GM21528 (cell line): Measurements from ENCODE around the gene TLE4.
"Not testable (repeated sequence)": the region's sequence is repeated elsewhere in the genome, so short reads cannot be mapped to it uniquely, and the experiment has no call there.

Source experiments
- ATAC-seq: cut with Tn5 transposase; IDR thresholded peaks from one replicate; pipeline ENCODE4 v1.9.1; 2021; ENCODE audit warnings: mild to moderate bottlenecking, moderate library complexity; ENCODE audit not compliant: unreplicated experiment, low FRiP score

The TLE4 gene

DNA sequence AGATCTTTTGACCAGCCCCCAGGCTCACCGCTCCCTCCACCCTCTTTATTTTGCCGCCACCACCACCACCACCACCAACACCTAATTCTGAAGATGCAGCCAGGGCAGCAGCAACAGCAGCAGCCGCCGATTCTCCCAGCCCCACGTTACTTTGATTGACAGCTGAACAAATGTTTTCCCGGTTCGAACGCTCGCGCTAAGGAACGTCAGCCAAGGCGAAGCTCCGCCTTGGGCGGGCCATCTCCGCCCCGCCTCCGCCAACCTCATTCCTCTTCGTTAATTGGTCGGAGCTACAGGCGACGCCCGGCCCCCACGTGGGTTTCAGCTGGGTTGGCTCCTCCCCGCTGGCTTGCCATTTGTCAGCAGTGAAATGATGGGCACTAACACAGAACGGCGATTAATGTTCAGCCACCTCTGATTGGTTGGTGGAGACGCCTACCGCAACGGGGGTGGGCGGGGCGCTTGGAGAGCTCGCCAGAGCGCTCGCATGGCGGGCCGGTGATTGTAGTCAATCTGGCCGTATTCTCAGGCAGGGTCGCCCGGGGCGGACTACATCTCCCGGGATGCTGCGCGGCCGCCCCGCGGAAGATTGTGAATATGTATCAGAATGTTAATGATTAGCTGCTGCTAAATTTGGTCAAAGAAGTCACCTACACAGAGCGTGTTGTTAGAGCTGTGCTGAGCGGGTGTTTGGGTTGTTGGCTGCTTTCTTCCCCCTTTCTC, at the start of gene TLE4:
Gene TLE4 (plus strand): TSS at position 657 of the 723 bp plus-strand sequence. CDS start 826 bp downstream, outside the sequence.
- ATAC-seq: peak; percentile 89

DNA sequence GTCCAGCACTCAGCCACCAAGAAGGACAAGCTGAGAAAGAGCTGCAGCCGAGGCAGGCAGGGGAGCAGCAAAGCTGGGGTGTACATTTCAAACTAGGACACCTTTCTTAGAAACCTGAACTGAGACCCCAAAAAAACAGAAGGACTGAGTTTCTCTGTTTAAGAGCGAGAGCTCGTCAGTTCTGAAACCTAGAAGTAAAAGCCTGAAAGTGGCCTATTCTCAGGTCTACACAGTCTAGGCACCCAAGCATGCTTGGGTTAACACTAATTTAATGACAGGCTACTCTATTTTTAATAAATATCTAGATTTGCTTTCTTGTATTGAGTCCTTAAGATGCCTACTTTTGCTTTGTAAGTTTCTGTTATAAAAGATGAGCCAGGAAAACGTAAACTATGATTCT, 49.0 kb upstream of the TLE4 start:
- ATAC-seq: no peak

DNA sequence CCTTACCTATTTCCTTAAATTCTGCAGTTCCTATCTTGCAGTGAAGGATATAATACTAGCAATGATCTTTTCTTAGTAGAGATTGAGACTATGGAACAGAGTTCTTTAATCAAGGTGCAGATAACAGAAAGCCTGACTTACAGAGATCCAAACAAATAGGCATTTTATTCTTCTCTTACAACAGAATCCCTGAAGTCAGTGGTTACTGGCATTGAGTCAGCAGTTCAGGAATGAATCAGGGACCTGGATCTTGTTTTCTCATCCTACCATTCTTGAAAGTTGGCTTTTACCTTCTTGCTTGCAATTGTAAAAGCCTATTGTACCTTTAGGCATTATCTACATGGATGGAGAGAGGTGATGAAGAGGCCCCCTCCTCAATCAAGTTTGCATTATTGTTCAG, 47.5 kb upstream of the TLE4 start:
- no peak for ATAC-seq

DNA sequence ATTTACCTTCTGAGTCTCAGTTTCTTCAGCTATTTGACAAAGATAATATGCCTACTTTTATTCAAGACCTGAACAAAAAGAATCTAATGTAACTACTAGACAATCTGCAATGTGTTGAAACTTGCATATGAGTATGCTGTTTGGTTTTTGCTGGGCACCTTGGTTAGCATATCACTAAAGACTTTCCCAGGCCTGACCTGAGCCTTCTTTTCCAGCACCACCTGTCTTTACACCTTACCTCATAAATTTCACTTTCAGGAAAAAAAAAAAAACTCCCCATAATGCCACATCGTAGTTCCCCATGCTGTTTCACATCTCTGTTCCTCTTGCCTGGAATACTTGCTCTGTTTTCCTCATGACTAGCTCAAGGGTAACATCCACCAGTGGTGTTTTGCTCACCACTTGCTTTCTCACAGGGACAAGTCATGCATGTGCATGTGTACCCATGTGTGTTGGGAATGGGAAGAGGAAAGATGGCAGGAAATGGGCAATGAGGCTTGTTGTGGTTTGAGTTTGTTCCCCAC, 45.6 kb upstream of the TLE4 start:
- ATAC-seq: no peak

DNA sequence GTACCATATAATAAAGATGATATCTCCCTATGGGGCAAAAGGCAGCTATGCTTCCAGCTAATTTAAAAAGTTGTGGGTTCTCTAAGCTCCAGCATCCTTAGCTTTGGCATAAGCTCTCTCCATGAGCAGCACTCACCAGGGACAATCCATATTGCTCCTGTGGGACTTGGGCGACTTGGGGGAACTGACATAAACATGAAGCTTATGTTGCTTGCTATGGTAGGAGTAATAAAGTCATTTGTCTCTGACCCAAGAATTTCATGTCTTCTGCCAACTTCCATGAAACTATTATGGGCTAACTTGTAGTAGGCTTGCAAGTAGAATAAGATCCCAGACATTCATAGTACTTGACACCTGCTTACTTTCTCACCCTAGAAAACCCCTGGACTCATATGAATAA, 36.2 kb upstream of the TLE4 start:
- no peak for ATAC-seq

DNA sequence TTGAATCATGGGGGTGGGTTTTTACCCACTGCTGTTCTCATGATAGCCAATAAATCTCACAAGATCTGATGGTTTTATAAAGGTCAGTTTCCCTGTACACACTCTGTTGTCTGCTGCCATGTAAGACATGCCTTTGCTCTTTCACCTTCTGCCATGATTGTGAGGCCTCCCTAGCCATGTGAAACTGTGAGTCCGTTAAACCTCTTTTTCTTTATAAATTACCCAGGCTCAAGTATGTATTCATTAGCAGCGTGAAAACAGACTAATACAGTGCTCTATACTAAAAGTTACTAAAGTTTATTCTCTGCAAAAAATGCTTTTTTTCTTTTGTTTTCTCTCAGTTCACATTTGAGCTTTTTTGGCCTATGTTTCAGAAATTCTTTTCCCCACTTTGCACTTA, 33.9 kb upstream of the TLE4 start:
- no peak for ATAC-seq

DNA sequence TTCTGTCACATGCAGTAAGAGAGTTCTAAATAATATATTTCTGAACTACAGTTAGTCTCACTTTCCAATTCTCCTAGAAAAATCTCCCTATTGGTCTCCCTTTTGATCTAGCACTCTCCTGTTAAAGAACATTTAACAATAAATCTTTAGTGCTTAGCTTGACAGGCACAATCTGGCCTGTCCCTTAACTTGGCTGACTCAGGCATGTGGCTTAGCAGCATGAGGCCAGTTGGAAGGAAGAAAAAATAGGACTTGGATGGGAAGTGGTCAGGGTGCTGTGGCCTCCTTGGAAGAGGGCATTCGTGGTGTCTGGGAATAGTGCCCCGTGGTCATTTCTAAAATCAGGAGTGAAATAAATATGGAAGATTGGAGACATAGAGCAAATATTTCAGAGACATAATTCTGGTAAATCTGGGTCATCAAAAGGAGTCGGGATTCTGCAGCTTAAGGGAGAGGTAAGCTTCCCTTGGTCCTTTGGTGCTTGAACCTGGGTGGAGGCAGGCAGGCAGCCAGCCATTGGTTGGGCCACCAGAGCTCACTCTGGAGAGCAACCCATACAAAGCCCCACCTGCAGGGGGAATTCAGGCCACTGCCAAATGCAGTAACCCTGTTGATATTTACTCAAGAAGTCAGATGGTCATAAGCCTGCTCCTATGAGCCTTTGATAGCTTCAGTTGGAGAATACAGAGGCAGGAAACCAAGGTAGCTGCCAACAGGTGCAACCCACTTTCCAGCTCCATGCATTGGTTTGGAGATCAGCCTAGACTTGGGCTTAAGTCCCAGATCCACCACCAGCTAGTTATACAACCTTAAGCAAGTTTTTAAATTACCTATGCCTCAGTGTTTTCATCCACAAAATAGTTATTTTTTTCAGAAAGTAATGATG, 28.8 kb upstream of the TLE4 start:
- no peak for ATAC-seq

DNA sequence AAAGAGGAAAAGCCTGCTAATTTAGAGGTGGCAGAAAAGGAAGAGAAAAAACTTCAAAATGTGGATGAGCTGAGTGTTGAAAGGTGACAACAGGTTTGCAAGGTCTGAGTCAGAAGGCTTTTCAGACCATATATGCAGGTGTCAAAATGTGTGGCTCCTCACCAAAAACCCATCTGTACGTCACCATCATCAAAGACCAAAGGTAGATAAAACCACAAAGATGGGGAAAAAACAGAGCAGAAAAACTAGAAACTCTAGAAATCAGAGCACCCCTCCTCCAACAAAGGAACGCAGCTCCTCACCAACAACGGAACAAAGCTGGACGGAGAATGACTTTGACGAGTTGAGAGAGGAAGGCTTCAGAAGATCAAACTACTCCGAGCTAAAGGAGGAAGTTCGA, 27.4 kb upstream of the TLE4 start:
- not testable (repeated sequence) for ATAC-seq

DNA sequence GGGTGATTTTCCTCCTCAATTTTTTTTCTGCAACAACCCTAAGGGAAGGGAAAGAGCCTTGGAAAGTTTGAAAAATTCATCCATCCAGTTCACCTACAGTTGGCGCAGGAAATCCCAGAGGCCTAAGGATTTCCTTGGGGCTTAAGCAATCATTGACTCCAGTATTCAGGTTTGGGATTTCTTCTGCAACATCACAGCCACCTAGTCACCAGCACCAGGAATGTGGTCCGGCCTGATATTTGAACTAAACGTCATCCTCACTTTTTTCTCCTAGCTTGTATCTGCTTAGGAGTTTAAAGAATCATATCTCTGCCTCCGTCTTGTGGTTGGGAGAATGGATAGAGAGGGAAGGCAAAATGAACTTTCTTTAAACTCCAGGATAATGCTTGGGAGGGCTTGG, 20.2 kb upstream of the TLE4 start:
- ATAC-seq: no peak

DNA sequence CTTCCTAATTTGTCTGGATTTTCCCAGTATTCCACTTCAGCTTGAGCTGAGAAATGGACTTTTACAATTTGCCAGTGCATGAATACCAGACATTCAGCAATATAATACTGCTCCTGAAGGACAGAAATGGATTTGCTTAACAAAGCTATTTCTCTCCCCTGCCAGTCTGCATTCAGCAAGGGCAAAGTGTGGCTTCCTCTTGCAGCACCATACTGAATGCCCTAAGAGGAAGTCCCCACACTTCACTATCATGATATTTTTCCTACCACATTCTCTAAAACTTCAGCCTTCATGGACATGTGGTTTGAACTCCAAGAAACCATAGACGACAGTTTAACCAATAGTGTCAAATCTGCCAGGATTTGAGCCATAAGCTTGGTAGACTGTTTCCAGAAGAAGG, 19.8 kb upstream of the TLE4 start:
- ATAC-seq: no peak

DNA sequence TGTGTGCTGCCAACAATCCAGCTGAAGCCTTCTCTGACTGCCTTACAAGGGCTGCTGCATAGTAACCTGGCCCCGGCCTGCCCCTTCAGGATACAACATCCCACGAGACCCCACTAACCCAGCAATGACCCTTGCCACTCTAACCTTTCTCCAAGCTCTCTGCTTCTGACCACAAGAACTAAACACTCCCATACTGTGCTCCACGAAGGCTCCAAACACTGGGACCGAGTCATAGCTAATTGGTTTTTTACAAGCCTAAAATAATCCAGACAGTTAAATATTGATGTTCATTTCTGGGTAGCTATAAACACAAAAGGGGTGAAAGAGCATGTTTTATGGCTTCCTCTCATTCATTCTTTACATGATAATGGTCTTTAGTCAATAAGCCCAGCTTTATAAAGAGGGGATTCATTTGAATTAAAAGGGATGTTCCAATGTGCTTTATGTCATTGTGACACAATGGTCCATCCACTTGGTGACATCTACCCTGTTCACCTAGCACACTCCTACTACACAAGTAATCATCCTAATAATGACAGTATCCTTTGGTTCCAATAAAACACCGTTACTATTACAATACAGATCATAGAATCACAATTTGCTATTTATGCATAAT, 16.2 kb upstream of the TLE4 start:
- no peak for ATAC-seq

DNA sequence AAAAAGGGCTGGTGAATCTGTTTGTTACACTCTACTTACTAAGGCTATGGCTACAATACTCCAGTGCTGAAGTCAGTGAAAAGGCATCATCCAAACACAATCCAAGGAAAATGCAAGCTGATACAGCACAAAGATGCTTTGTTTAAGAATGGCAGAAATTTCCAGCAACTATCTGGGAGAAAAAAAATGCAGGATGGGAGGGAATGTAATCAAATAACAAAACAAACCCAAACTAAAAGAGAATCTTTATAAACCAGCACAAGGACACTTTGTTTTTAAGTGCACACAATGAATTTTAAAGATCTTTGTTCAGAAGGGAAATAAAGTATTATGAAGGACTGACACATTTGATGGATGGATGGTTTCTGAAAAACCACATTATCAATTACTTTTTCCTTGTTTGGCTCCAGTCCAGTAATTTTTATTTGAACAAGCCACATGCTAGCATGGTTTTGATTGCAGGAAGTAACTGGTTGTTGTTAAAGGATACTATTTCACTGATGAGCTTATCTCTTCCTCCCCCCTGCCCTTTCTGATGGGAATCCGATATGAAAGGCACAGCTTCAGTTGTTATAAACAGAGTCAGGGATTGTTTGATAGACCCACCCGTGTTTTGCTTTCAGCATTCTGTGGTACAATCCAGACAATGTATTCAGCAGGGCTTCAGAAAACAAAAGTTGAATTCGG, 12.1 kb upstream of the TLE4 start:
- no peak for ATAC-seq

DNA sequence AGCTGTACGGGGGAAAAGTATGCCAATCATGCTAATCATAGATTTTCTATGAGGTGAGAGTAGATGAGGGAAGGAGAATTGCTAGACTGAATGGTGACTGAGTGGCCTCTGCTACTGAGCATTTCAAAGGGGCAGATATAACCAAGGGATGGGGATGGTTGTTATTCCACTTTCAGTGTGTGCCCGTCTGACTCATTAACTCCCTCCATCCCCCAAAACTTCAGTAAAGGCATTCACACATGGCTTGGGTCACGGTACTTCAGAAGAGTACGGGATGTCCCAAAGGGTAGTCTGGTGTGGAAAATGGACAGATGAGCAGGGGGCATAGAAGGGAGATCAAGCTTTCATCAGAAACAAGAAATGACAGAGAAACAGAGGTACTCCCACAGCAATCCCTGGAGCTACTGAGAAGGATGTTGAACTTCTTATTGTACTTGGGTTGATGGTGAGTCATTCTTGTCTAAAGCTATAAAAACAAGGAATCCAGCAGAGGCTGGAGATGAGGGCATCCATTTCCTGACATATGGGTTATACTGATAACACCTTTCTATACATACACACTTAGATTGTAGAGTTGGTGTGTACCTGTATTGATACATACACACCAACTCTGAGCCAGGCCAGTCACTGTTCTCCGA, 8.9 kb upstream of the TLE4 start:
- ATAC-seq: no peak

DNA sequence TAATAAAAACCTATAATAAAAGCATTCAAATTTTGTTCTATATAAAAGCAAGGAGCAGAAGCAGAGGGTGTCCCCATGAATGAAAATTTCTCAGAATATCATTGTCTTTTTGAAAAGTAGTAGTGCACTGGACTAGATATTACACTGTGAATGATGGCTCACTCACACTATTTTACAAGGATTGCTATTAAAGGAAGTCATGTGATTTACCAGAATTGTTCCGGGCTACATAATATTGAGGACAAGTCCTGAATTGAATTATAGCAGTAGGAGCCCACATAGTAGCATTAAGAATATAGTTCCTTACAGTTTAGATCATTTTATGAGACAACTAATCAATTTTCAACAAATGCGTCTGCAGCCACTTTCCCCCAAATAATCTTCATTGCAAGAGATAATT, 7.7 kb upstream of the TLE4 start:
- ATAC-seq: no peak

DNA sequence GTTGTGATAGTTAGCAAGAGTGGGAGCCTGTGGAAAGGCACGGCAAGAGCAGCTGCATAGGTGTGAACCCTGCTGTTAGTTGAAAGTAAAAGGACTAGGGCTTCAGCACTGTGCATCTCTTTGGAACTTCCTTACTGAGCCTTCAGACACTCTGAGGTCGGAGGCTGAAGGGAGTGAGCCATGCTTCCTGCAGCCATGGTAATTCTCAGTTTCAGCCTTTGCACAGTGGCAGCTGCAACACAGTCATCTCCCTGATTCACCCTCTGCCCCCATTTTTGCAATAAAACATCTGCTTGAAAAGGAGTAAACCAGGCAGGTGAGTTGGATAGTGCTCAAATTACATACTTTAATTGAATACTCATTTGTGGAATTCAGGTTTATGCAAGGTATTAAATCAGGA, 6.5 kb upstream of the TLE4 start:
- ATAC-seq: peak; percentile 93

DNA sequence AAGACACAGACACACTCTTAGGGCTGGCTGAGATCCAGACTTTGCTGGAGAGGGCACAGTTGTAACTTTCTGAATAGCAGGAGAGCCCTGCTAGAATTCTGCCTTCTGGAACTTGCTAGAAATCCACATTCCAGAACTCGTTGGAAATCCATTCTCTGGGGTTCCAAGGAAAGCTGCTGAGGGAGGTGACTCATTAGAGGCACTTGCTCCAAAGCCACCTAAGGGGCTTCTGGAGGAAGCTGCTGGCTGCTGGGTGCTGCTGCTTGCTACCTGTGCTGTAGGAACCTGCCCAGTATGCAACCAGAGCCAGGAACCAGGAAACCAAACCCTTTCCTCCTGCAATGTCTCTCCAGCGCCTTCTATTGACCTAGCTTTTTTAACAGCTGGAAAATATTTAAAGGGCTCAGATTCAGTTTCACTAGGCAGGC, 4.1 kb upstream of the TLE4 start:
- no peak for ATAC-seq

DNA sequence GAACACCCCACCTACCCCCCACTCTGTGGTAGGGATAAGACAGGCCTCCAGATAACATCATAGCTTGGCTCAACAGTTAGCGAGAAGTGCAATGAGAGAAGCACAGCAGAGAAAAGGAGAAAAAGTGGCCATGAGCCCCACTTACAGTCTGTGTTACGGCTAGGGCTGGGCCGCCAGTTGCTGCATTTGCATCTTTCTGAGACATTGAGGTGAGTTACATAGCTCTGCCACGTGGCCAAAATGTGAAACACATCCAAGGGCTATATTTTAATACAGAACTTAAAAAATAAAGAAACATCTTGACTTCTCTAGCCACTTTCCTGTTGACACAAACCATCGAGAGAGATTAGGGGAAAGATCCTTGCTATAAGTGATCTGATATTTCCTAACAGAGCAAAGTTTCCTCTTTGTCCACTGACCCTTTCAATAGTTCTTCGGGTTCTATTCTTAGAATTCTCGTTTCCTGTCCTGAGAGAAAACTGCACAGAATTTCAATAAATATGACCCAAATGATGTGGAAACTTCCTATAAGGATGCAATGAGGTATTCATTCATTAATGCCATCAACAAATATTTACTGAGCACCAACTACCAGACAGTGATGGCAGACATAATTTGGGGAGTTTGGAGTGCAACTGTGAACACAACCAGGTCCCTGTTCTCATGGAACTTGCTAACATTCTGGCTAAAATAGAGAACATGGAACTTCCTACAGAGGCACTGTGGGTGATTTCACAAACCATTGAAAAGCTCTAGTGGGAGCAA, 3.2 kb upstream of the TLE4 start:
- no peak for ATAC-seq

DNA sequence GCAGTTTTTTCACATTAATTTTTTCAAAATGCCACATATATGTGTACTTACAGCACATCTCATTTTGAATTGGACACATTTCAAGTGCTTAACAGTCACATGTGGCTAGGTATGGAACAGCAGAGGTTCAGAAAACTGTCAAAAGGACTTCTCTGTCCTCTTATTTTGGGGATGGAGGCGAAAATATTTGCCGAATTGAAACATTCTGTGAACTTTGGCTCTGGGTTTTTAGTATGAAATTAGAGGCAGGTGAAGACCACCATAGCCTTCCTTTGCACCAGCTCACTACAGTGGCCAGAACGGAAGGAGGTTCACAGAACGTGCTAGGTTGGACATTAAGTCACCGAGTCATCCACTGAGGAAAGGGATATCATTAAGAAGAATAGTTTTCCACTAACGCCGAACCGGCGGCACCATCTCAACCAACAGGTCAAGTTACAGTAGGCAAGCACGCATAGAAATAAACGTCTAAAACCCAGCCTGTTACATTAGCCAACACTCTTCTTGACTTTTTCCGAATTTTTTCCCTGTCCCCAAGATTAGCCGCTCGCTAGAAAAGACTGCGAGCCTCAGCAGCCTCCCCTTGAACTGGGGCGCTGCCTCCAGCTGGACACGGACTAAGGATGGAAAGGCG, 1.8 kb upstream of the TLE4 start:
- no peak for ATAC-seq
